Esophagus squamous epithelium (tissue), 4 donors: ENCODE data around the gene SYT1.

ENCODE experiments used
- CTCF ChIP-seq, 6 experiments: fragments of 450-650 bp in 4 of 6; fragments of 200-600 bp in 2 of 6; sonication (generic) in 2 of 6; IDR thresholded peaks; one replicate each; pipeline ENCODE4 v1.5.1; 2016 to 2019; ENCODE audit warnings: antibody characterized with exemption in 6 of 6, mild to moderate bottlenecking in 4 of 6, moderate library complexity in 4 of 6
- POLR2A ChIP-seq, 4 donors: fragments of 450-650 bp; IDR thresholded peaks; one replicate each; pipeline ENCODE4 v1.6.1; 2017; ENCODE audit warnings: antibody characterized with exemption in 4 of 4, mild to moderate bottlenecking in 4 of 4, moderate library complexity in 3 of 4

- TF ChIP-seq CTCF (IDR thresholded peaks at IDR 0.05) (no peak), POLR2A (IDR thresholded peaks at IDR 0.05) (no peak)
Measured at GRCh38 chr12:79200176-79200575, 335.6 kb downstream of the SYT1 start.
